NCI-H2029 (cell line): ENCODE results near the gene OR52B2.

Experiments
- DNase-seq: peaks from one replicate; lab custom pipeline; 2025; lab: John Stamatoyannopoulos, UW

The OR52B2 gene

DNA sequence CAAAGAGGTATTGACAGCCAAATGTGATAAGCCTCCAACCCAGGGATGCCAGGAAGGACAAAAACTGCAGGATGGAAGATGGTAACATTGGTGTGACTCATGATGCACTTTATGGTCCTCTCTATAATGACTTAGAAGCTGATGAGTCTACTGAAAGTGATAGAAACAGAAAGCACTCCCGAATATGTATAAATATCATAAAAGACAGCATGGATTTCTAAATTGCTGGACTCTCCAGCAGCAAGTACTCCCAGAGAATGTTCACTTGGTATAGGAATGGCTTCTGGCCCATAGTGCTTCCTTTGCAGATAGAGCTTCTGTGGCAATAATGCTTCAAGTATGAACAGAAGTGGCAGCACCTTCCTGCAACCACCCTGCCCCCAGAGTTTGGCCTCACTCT is at the start of gene OR52B2:
TSS of gene OR52B2 (minus strand) at position 101 of the 400 bp plus-strand sequence. CDS start at position 101, 0 bp downstream.
- no peak for DNase-seq

DNA sequence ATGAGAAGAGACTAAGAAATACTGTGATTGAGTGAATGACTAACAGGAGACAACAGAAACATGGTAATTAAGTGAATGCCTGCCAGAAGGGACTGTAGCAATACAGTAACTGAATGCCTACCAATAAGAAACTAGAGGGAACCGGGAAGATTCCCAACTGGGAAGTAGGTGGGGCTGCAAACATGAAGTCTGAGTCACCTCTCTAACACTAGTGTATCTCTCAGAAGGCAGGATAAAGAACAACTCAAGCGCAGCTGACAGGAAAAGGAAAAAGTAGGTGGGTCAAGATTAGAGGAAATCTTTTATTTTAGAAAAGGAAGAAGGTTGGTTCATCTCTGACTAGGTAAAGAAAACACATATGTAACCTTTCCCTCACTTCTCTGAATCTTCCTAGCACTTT is 49.2 kb upstream of the OR52B2 start:
- no peak for DNase-seq

DNA sequence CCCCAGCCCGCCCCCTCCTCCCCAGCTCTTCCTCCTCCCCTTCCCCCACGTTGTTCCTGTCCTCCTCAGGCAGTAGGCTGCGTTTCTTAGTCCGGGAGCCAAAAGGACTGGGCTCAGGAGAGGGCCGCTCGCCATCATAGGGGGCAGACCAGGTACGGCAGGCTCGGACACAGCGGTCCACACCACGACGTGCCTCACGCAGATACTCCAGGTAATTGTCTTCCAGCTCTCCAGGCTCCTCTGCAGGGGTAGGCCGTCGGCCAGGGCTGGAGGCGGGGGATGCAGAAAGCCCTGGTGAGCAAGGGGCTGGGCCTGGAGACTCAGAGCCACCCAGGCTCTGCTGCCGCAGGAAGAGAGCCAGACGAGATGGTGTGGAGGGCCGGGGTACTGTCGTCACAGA is 47.6 kb upstream of the OR52B2 start:
- DNase-seq, result no peak

DNA sequence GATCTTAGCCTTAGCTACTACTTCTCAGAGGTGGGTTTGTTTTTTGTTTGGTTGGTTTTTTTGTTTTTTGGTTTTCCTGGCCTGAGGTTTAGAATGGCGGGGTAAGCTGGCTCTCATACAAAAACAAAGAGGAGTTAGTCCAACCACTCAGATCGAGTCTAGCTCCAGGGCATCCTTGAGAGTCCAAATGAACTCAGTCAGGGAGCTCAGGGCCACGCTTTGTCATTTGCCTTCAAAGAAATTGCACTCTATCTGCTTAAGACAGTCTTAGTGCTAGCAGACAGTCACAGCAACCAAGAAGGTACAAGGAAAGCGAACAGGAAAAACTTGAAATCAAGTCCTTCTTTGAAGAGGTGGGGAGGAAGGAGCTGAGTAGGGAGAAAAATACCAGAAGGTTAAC is 46.4 kb upstream of the OR52B2 start:
- DNase-seq, result no peak

DNA sequence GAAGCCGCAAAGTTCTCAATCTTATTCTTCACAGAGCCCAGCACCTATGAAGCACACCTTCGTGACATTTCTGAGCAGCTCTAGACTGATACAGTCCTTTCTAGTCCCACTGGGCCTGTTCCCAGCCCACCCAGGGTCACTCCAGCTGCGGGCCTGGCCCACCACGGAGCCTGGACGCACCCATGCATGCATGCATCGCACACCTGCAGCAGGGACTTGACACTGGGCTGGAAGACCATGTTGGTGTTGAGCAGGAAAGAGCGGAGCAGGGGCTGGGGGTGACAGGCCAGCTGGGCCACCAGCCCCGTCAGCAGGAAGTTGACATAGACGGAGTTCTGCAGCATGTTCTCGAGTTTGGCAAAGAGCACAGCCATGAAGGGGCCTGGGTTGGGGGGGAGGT is 44.4 kb upstream of the OR52B2 start:
- DNase-seq, result no peak

DNA sequence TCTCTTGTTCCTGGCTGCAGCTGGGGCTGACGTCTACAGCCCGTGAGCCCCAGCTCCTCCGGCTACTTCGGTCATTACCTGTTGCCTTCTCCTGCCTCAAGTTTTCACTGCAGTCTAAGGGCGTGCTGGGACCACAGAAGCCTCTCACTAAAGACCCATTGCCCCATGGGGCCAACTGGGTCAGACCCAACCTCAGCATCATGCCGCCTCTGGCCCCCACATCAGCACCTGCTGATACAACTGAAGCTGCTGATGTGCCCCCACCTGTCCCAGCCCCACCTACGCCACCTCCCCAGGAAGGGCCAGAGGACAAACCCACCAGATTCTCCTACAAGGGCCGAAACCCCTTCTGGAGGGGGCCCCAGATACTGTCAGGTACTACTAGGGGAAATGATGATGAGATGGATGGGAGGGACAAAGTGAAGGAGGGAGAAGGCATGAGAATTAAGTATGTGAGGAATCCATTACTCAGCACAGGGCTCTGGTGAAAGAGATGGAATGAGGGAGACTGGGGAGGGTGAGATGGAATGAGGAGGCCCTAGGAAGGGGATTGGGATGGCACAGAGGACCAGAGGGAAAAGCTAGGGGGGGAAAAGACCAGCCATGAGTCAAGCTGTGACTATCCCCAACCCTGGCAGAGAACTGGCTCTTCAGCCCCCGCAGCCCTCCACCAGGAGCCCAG is 40.3 kb upstream of the OR52B2 start:
- no peak for DNase-seq

DNA sequence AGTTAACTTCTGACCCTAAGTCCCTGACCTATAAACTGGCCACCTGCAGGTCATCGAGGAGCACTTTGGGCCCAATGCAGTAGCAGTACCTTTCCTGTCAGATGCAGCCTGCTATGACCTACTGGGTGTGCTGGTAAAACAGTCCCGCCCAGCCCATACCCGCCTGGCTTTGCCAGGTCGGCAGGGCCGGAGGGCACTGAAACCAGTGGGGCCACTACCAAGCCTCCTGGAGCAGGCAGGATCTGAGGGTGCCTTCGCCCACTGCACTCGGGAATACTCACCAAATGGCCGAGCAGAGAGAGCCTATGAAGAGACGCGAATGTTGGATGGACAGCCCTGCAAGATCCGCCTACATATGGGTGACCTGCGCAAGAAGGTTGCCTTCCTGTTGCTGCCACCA is 39.7 kb upstream of the OR52B2 start:
- DNase-seq, result no peak

DNA sequence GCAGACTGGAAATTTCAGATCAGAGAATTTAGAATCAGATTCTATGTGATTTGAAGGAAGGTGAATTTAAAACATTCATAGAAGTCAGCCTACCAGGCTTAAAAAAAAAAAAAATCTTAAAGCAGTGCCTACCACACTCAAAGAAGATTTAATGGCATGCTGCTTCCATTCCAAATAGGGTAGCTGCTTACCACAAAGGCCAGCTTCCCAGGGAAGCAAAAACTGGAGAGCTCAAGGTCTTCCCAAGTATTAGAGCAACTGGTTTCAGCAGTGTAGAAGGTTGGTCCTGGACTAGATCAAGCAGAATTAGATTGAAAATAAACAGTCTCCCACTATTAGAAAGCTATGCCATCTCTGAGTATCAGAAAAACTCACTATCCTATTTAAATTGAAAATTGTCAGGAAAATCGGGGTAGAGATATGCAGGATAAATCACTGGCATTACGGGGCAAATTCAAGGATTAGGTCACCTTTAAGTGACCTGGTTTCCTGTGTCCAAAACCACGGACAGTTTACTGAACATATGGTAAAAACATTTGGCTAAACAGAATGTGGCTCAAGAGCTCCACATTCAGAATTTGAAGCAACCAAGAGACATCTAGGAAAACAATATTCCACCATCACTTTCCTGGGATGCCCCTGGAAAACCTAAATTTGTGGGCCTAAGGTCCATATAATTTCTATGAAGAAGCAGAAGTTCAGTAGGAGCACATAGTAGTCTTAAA is 36.5 kb upstream of the OR52B2 start:
- no peak for DNase-seq

DNA sequence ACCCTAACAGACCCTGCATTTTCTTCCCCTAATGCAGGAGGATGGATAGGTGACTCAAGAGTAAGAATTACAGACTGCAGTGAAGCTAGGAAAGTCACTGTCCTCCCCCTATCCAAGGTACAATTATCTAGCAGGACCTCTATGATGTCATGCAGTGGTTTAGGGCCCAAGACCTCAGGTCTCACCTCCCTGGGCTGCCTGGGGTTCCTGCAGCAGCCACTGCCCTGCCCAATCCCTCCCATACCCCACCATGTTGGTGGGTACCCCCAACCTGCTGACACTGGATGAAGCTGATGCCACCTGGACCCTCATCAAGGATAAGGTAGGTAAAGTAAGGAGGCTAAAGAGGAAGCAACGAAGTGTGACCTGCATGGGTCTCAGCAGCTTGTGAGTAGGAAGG is 35.2 kb upstream of the OR52B2 start, which contains the start of gene C11orf42:
TSS of gene C11orf42 (plus strand) at position 192 of the 400 bp plus-strand sequence. CDS start at position 251, 59 bp downstream.
- no peak for DNase-seq

DNA sequence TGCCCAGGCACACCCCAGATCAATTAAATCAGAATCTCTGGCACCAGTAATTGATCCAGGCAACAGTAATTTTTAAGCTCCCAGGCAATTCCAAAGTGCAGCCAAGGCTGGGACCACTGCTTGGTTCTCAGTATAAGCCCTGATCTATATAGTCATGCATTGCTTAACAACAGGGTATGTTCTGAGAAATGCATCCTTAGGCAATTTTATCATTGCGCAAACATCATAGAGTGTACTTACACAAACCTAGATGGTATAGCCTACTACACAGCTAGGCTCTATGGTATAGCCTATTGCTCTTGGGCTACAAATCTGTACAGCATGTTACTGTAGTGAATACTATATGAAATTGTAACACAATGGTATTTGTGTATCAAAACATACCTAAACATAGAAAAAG is 34.6 kb upstream of the OR52B2 start:
- no peak for DNase-seq

DNA sequence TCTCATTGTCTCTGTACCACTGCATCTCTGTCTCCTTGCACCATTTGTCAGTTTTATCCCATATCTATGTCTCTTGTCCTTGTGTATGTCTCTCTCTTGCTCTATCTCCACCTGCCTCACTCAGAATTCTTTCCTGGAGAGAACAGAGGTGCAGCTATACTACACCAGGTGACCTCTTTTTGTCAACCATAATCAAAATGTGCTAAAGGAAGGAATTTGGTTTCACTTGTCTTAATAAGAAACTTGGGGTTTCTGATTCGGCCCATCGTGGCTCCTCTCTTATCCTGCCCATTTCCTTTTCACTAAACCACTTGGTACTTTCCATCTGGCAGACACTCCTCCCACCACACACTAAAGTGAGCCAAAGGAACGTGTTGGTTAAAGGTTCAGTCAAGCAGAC is 33.2 kb upstream of the OR52B2 start:
- DNase-seq, result no peak

DNA sequence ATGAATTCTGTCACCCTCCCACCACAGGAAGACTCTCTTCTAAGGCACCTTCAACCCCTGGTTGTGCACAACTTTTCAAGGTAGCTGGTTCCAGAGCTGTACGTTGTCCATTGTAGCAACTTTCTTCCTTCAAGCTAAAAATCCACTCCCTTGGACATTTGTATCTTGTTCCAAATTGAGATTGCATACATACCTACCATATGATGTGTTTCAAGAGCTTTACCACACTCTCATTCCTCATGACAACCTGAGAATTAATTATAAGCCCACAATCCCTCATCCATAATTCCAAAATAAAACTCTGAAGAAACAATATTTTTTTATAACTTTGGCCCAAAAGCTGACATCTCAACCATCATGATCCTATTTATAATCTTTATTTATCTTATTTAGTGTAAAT is 31.9 kb upstream of the OR52B2 start:
- DNase-seq, result no peak

DNA sequence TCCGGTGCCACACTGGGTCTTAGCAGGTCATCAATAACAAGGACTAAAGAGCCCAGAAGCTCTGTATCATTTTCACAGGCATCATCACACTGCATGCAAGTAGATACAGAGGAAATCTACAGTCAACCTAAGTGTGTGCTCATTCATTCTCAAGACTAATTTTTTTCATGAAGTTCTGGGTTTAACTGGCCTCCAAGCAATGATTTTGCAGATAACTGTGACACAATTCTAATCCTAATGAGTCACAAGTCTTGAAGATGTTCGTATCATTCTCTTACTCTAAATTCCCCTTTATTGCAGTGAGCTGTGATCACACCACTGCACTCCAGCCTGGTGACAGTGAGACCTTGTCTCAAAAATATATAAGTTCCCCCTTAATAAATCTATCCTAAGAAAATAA is 31.4 kb upstream of the OR52B2 start:
- DNase-seq, result no peak

DNA sequence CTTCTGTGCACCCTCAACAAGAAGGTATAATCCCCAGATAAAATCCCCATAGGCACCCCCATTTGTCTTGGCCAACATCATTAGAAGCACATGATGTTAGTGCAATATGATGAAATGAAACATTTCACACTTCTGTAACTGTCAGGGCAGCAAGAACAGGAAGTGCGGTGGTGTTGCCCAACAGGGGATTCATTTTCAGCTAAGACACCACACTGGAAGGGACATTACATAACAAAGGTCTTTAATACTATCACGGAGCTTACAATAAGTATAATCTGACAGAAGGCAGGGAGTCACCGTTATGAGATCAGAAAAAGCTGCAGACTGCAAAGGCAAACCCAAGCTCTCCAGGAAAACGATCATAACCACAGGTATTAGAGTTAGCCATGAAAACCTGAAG is 30.8 kb upstream of the OR52B2 start:
- DNase-seq, result no peak

DNA sequence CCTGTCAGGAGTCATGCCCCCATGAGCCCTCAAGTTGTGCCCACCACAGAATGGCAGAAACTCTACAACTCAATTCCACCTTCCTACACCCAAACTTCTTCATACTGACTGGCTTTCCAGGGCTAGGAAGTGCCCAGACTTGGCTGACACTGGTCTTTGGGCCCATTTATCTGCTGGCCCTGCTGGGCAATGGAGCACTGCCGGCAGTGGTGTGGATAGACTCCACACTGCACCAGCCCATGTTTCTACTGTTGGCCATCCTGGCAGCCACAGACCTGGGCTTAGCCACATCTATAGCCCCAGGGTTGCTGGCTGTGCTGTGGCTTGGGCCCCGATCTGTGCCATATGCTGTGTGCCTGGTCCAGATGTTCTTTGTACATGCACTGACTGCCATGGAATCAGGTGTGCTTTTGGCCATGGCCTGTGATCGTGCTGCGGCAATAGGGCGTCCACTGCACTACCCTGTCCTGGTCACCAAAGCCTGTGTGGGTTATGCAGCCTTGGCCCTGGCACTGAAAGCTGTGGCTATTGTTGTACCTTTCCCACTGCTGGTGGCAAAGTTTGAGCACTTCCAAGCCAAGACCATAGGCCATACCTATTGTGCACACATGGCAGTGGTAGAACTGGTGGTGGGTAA is 29.2 kb upstream of the OR52B2 start, which contains the start of gene OR52W1:
TSS of gene OR52W1 (plus strand) at position 51 of the 637 bp plus-strand sequence. CDS start at position 51, 0 bp downstream.
- DNase-seq, result no peak

DNA sequence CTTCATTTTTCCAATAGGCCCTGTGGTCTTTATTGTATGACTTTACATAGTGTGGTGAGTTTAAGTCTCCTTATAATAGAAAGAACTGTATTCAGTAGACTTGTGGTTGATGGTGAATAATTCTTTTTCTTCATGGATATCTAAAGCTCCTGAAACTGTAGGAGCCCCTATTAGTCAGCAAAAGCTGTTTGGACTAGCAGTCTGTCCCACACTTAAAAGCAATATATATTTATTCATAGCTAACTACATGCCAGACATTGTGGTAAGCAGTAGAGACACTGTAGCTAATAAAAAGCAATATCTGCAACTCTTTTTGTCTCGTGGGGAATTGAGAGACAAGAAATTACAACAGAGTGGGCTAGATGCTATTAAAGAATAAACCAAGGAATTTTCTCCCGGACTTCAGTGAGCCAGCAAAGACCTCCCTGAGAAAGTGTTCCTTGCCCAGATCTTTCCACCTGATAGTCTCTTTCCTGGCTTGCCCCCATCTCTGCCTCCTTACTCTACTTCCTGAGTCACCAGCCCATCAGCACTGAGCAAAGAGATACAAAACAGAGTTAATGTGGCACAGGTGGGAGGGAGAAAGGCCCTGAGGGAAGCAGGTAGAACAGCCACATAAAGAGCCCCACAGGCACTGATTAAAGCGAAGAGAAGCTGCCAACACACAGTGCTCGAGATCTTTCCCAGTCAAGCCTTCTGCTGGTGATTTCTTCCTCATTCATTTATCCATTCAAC is 27.5 kb upstream of the OR52B2 start:
- no peak for DNase-seq

DNA sequence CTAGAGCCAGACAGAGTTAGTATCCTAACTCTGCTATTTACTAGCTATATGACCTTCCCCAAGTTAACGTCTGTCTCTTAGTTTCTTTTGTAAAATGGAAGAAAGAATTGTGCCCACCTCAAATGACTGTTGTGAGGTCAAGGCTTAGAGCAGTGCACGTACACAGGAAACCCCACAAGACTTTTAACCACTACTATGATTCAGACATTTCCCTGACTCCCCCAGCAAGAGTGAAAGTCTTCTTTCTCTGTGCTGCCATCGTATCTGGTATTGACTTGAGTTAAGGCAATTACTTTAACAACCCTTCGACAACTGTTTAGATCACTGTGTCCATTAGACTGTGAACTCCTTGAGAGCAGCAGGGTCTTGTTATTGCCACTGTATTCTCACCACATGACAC is 26.3 kb upstream of the OR52B2 start:
- no peak for DNase-seq

DNA sequence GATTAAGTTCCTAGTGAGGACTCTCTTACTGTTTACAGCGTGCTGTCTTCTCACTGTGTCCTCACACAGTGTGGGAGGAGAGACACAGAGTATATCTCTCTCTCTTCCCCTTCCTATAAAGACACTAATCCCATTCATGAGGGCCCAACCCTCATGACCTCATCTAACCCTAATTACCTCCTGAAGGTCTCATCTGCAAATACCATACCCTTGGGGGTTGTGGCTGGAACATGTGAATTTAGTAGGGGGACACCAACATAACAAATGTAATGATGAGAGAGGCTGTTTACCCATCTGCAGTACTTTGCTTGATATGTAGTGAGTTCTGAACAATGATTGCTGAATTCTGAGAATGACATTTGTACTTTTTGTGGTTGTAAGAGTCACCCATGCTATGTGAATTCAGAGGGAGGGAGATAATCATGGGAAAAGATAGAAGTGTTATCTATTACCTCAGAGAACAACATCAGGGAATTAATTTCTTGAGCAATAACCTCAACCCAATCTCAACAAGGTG is 24.0 kb upstream of the OR52B2 start:
- no peak for DNase-seq

DNA sequence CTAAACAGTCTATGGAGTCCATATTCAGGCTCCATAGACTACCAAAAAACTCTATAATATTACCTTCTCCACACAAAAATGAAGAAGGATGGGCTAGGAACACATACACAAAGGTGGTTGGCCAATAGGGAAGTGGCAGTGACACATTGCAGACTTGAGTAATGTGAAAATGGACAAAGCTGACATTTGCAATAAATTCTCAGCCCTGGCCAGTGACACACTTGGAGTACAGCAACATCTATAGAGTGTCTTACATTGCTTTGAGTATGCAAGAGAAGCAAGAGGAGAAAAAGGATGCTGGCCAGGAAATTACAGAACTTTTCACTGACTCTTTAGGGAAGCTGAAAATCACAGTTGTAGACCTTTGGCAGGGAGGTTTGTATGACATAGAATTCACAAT is 21.6 kb upstream of the OR52B2 start:
- no peak for DNase-seq

DNA sequence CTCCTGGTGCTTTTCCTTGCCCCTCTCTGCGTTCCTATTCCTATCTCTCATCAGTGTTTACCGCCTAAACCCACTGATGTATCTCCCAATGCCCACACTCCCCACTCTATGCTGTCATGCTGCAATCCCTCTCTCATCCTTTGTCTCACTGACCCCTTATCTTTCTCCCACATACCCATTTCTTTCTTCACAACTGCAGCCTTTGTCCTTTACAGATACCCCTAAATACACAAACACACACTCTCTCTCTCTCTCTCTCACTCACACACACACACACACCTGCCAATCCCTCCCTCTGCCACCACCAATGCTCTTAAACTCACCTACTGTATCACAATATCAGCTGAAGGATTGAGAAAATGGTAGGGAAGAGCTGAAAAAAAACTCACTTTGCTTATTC is 5.3 kb upstream of the OR52B2 start:
- DNase-seq, result no peak

DNA sequence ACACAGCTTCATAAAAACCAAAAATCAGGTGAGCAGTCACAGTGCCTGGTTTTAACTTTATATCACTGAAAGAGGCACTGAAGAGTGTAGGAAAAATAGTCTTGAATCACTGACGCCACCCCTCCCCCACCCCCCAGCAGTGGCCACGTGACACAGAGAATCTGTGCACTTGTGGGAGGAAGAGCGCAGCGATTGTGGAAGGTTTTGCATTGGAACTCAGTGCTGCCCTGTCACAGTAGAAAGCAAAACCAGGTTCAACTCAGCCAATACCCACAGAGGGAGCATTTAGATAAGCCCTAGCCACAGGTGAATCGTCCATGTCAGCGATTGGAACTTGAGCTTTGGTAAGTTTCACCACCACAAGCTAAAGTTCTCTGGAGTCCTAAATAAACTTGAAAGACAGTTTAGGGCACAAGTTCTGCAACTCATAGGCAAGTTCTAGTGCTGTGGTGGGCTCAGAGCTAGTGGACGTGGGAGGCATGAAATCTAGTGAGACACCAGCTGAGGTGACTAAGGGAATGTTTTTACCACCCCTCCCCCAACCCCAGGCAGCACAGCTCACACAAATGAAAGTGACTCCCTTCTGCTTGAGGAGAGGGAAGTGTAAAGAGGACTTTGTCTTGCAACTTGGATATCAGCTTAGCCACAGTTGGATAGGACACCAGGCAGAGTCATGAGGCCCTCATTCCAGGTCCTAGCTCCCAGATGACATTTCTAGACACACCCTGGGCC is 13.3 kb downstream of the OR52B2 start:
- no peak for DNase-seq
